ENCODE results near the gene CT45A10. TPM values are rescaled to one million over a fixed set of nuclear protein-coding genes. Genes with fewer than 3 reads are reported as not detected.
A peak's percentile ranks its signal among the peaks of the same experiment; 100 is the strongest.

Gene CT45A10
- polyA plus RNA-seq (not detected in 3 replicates), polyA minus RNA-seq (not detected in 3 replicates)
- not detected for polyA plus RNA-seq (2011; ENCODE audit: low read depth)
- polyA plus RNA-seq (2011; cell fraction: cytosol; rRNA removed), result not detected in 2 replicates
- not detected in 2 replicates for polyA plus RNA-seq (2011; cell fraction: nucleus; rRNA removed)
- not detected in 2 replicates for polyA plus RNA-seq (2012; ENCODE audit: low replicate concordance)
- not detected for polyA minus RNA-seq (2011; cell fraction: cytosol; rRNA and poly(A)+ RNA removed)
- polyA minus RNA-seq (2011; cell fraction: nucleus; rRNA and poly(A)+ RNA removed), result not detected in 2 replicates

- DNase-seq (ENCODE audit: low read depth, low spot score) (no peak), FAIRE-seq (no peak)
- H3K27ac ChIP-seq (ENCODE audit: control insufficient read depth, insufficient read depth, low read length), result no peak within 1 kb of the TSS
- no peak within 1 kb of the TSS for H3K9ac ChIP-seq (ENCODE audit: control insufficient read depth, extremely low read depth, insufficient read depth, low read length)
- H3K9me1 ChIP-seq (ENCODE audit: control insufficient read depth, extremely low read depth, insufficient read depth, low read length), result no peaks in the 10 kb centered on the region
- no peaks in the 10 kb centered on the region for H3K36me3 ChIP-seq (ENCODE audit: control insufficient read depth in 2 of 2, extremely low read depth in 1 of 2, insufficient read depth in 2 of 2, low read length in 2 of 2)
- H3K4me1 ChIP-seq (ENCODE audit: control insufficient read depth, extremely low read depth, insufficient read depth, low read length), result no peaks in the 10 kb centered on the region
- H3K9me3 ChIP-seq (ENCODE audit: control insufficient read depth, low read depth, low read length), result peaks cover 2% of the 10 kb centered on the region
- H3K79me2 ChIP-seq (ENCODE audit: control insufficient read depth, insufficient read depth, low read length), result no peaks in the 10 kb centered on the region
- no peak within 1 kb of the TSS for H3K4me2 ChIP-seq (ENCODE audit: control insufficient read depth, extremely low read depth, insufficient read depth, low read depth, low read length)
- TF ChIP-seq, protein P1, sequence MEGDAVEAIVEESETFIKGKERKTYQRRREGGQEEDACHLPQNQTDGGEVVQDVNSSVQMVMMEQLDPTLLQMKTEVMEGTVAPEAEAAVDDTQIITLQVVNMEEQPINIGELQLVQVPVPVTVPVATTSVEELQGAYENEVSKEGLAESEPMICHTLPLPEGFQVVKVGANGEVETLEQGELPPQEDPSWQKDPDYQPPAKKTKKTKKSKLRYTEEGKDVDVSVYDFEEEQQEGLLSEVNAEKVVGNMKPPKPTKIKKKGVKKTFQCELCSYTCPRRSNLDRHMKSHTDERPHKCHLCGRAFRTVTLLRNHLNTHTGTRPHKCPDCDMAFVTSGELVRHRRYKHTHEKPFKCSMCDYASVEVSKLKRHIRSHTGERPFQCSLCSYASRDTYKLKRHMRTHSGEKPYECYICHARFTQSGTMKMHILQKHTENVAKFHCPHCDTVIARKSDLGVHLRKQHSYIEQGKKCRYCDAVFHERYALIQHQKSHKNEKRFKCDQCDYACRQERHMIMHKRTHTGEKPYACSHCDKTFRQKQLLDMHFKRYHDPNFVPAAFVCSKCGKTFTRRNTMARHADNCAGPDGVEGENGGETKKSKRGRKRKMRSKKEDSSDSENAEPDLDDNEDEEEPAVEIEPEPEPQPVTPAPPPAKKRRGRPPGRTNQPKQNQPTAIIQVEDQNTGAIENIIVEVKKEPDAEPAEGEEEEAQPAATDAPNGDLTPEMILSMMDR (optimal IDR thresholded peaks at IDR 0.05 in 1 of 3, IDR thresholded peaks at IDR 0.05 in 1 of 3, conservative IDR thresholded peaks at IDR 0.05 in 1 of 3; ENCODE audit: extremely low read depth in 1 of 3, insufficient read depth in 2 of 3, low read length in 3 of 3), result no peak
- TF ChIP-seq EZH2 (IDR thresholded peaks at IDR 0.05; ENCODE audit: low read length), result no peak
- no peak within 1 kb of the TSS for H2AFZ ChIP-seq (ENCODE audit: control insufficient read depth, low read length)
- H3K4me3 ChIP-seq (ENCODE audit: control insufficient read depth in 2 of 3, extremely low read depth in 1 of 3, insufficient read depth in 2 of 3, low read depth in 1 of 3, low read length in 3 of 3), result no peak within 1 kb of the TSS
- dilution Hi-C loops (cut with MboI; ENCODE audit: extremely low pct_ligation_motif_present, low sequenced_read_pairs), result no loop called here
- H3K27me3 ChIP-seq (ENCODE audit: control insufficient read depth, extremely low read depth, insufficient read depth, low read length), result no peaks in the 10 kb centered on the region
- no peaks in the 10 kb centered on the region for H4K20me1 ChIP-seq (ENCODE audit: control insufficient read depth, extremely low read depth, insufficient read depth, low read length)
These were observed at the start of gene CT45A10, which contains the start of gene SAGE1 for GRCh38 chrX:135893294-135893817. Gene CT45A10 (minus strand): TSS chrX:135893444. CDS start chrX:135885344, 8,100 bp downstream. Gene SAGE1 (plus strand): TSS chrX:135893716. CDS start chrX:135896243, 2,527 bp downstream.

- H3K27ac ChIP-seq (ENCODE audit: control insufficient read depth, insufficient read depth, low read length), result no peak overlapping the region
- H3K9me1 ChIP-seq (ENCODE audit: control insufficient read depth, extremely low read depth, insufficient read depth, low read length), result no peaks in the 10 kb centered on the region
- H2AFZ ChIP-seq (ENCODE audit: control insufficient read depth, low read length), result no peak overlapping the region
- H3K4me3 ChIP-seq (ENCODE audit: control insufficient read depth in 2 of 3, extremely low read depth in 1 of 3, insufficient read depth in 2 of 3, low read depth in 1 of 3, low read length in 3 of 3), result no peak overlapping the region
- H4K20me1 ChIP-seq (ENCODE audit: control insufficient read depth, extremely low read depth, insufficient read depth, low read length), result no peaks in the 10 kb centered on the region
- no peaks in the 10 kb centered on the region for H3K4me1 ChIP-seq (ENCODE audit: control insufficient read depth, extremely low read depth, insufficient read depth, low read length)
- dilution Hi-C loops (cut with MboI; ENCODE audit: extremely low pct_ligation_motif_present, low sequenced_read_pairs), result no loop called here
- TF ChIP-seq, protein P1 (optimal IDR thresholded peaks at IDR 0.05 in 1 of 3, IDR thresholded peaks at IDR 0.05 in 1 of 3, conservative IDR thresholded peaks at IDR 0.05 in 1 of 3; ENCODE audit: extremely low read depth in 1 of 3, insufficient read depth in 2 of 3, low read length in 3 of 3), result peak; percentile 53 to 81 (median 55)
- no peak for TF ChIP-seq EZH2 (IDR thresholded peaks at IDR 0.05; ENCODE audit: low read length)
- H3K9me3 ChIP-seq (ENCODE audit: control insufficient read depth, low read depth, low read length), result no peaks in the 10 kb centered on the region
- H3K27me3 ChIP-seq (ENCODE audit: control insufficient read depth, extremely low read depth, insufficient read depth, low read length), result no peaks in the 10 kb centered on the region
- FAIRE-seq (no peak), DNase-seq (ENCODE audit: low read depth, low spot score) (peak; percentile 5)
- no peak overlapping the region for H3K9ac ChIP-seq (ENCODE audit: control insufficient read depth, extremely low read depth, insufficient read depth, low read length)
- H3K4me2 ChIP-seq (ENCODE audit: control insufficient read depth, extremely low read depth, insufficient read depth, low read depth, low read length), result no peak overlapping the region
- H3K36me3 ChIP-seq (ENCODE audit: control insufficient read depth in 2 of 2, extremely low read depth in 1 of 2, insufficient read depth in 2 of 2, low read length in 2 of 2), result no peaks in the 10 kb centered on the region
- no peaks in the 10 kb centered on the region for H3K79me2 ChIP-seq (ENCODE audit: control insufficient read depth, insufficient read depth, low read length)
These were observed 38.6 kb upstream of the CT45A10 start for GRCh38 chrX:135931644-135932487.

Data from keratinocyte (primary cell).